ENCODE results near the gene NR5A2.

NR5A2 gene

DNA sequence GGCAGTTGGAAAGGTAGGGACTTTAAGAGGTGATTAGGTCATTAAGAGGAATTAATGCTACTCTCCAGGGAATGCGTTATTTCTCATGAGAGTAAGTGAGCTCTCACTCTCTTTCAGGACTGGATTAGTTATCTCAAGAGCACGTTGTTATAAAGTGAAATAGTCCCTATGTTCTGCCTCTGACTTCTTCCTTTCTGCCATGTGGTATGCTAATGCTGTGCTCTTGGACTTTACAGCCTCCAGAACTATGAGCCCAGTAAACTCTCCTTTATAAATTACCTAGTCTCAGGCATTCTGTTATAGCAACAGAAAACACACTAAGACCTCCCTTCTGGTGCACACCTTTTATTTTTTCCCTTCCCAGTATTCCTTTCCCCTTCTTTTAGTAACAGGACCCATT lies 187.8 kb downstream of the NR5A2 start:
- TF ChIP-seq, protein P1, sequence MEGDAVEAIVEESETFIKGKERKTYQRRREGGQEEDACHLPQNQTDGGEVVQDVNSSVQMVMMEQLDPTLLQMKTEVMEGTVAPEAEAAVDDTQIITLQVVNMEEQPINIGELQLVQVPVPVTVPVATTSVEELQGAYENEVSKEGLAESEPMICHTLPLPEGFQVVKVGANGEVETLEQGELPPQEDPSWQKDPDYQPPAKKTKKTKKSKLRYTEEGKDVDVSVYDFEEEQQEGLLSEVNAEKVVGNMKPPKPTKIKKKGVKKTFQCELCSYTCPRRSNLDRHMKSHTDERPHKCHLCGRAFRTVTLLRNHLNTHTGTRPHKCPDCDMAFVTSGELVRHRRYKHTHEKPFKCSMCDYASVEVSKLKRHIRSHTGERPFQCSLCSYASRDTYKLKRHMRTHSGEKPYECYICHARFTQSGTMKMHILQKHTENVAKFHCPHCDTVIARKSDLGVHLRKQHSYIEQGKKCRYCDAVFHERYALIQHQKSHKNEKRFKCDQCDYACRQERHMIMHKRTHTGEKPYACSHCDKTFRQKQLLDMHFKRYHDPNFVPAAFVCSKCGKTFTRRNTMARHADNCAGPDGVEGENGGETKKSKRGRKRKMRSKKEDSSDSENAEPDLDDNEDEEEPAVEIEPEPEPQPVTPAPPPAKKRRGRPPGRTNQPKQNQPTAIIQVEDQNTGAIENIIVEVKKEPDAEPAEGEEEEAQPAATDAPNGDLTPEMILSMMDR (IDR thresholded peaks at IDR 0.05; ENCODE audit: low read length, missing control alignments), result no peak
- H3K4me3 ChIP-seq (replicated peaks; ENCODE audit: low read depth, low read length), result no peak overlapping the region
- no peak for DNase-seq (ENCODE audit: low read depth)

DNA sequence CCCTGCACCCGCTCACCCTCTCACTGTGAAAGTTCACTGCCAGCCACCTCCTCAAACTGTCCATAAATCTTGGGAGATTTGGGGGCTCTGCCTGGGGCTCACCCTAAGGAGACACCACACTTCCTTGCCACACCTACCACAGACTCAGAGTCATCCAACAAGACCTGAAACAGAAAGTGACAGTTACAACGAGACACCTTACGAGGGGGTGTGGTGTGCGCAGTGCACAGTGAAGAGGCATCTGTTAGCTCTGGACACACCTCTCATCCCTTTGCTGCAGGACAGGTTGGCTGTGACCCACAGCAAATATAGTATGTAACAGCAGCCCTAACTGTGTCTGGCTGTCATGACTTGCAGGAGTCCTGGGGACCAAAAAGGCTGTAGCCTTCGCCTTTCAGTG lies 190.2 kb downstream of the NR5A2 start:
- TF ChIP-seq, protein P1 (IDR thresholded peaks at IDR 0.05; ENCODE audit: low read length, missing control alignments), result no peak
- DNase-seq (ENCODE audit: low read depth), result no peak
- H3K4me3 ChIP-seq (replicated peaks; ENCODE audit: low read depth, low read length), result no peak overlapping the region

DNA sequence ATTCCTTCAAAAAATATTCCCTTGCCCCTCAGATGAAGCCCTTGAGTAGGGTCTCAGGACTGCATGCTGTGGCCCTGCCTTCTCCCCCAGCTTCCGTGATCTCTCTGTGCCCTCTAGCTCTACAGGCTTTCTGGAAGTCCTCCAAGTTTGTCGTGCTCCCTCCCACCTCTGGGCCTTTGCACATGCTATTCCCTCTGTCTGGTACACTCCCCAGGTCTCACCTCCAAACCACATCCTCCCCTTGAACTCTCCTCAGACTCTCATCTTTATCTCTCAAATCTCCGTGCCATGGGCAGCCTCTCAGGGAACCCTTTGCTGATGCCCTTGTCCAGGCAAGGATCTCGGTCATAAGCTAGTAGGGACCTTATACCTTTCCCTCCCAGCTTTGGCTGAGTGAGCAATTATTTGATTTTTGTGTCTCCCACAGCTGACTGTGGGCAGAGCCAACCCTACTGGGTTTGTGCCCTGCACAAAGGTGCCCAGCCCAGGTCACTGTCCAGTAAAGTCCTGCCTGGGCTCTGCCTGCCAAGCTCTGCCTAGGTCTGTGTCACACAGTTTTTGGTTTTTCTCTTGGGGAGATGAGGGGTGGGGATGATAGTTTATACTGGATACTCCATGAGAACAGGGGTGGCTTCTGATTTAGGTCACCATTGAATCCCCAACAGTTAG lies 194.2 kb downstream of the NR5A2 start:
- TF ChIP-seq, protein P1 (IDR thresholded peaks at IDR 0.05; ENCODE audit: low read length, missing control alignments), result no peak
- no peak for DNase-seq (ENCODE audit: low read depth)

DNA sequence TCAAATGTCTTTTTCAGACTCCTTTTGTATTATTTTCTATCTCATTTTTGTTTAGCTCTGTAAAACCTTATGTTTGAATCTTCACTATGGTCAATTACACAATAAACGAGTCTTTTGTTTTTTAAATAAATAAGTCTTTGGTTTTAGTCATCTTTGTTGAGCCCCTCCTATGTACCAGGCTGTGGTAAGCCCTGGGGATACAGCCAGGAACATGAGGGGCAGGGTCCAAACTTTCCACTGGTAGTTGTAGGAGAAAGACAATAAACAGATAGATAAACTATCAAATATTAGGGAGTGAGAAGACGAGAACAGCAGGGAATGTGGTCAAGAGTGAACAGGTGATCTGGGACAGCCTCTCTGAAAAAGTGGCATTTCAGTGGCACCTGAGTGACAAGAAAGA lies 195.7 kb downstream of the NR5A2 start:
- no peak for DNase-seq (ENCODE audit: low read depth)
- TF ChIP-seq, protein P1 (IDR thresholded peaks at IDR 0.05; ENCODE audit: low read length, missing control alignments), result no peak
- H3K4me3 ChIP-seq (replicated peaks; ENCODE audit: low read depth, low read length), result no peak overlapping the region

More for the DNA sequence above, 194.2 kb downstream of the NR5A2 start:
- H3K4me3 ChIP-seq (replicated peaks; ENCODE audit: low read depth, low read length), result no peak overlapping the region

DNA sequence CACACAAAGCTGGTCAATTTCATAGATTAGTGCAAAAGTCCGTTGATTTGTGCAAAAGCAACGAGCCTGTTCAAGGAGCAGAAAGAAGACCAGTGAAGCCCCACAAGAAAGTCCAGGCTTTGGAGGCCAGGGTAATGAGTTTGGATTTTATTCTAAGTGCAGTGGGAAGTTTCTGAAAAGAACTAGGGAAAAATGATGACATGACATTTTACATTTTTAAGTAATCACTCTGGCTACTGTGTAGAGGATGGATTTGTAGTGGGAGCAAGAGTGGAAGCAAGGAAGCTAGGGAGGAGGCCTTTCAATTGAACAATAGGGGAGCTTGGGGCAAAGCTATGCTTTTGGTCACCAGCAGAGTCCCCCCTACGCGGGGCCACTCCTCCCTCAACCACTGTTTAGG lies 196.1 kb downstream of the NR5A2 start:
- TF ChIP-seq, protein P1 (IDR thresholded peaks at IDR 0.05; ENCODE audit: low read length, missing control alignments), result no peak
- DNase-seq (ENCODE audit: low read depth), result no peak
- H3K4me3 ChIP-seq (replicated peaks; ENCODE audit: low read depth, low read length), result no peak overlapping the region

DNA sequence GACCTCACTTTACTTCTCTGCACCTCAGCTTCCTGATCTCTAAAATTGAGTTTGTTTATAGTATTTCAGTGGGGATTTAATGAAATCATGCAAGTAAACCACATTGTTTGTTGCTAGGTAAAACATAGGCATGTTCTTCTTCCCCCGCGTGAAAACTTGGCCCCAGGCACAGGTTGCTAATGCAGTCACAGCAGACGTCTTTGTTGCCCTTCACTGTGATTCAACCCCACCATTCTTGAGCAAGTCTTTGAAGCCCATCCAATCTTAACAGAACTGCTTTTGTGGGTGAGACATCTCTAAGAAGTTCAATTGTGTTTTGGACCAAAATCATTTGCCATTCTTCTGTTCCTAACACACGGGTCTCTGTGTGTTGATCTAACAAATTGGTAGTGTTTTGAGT lies 196.8 kb downstream of the NR5A2 start:
- DNase-seq (ENCODE audit: low read depth), result peak; percentile 27
- TF ChIP-seq, protein P1 (IDR thresholded peaks at IDR 0.05; ENCODE audit: low read length, missing control alignments), result no peak
- H3K4me3 ChIP-seq (replicated peaks; ENCODE audit: low read depth, low read length), result no peak overlapping the region

All from fibroblast of pulmonary artery (primary cell).